Activated effector memory CD4-positive, alpha-beta T cell treated with anti-CD3 and anti-CD28 coated beads, Interleukin-2, amount 50 U/mL, for 16 hours (primary cell): ENCODE data around the gene ANKFY1.
A peak's percentile ranks its signal among the peaks of the same experiment; 100 is the strongest.
"Not testable (repeated sequence)": the region's sequence is repeated elsewhere in the genome, so short reads cannot be mapped to it uniquely, and the experiment has no call there.

Experiments
- DNase-seq: peaks from one replicate; pipeline ENCODE4 v3.0.0-alpha.2; 2020

Gene ANKFY1

GRCh38 chr17:4150096-4150495, 113.7 kb downstream of the ANKFY1 start:
- DNase-seq = no peak

DNA sequence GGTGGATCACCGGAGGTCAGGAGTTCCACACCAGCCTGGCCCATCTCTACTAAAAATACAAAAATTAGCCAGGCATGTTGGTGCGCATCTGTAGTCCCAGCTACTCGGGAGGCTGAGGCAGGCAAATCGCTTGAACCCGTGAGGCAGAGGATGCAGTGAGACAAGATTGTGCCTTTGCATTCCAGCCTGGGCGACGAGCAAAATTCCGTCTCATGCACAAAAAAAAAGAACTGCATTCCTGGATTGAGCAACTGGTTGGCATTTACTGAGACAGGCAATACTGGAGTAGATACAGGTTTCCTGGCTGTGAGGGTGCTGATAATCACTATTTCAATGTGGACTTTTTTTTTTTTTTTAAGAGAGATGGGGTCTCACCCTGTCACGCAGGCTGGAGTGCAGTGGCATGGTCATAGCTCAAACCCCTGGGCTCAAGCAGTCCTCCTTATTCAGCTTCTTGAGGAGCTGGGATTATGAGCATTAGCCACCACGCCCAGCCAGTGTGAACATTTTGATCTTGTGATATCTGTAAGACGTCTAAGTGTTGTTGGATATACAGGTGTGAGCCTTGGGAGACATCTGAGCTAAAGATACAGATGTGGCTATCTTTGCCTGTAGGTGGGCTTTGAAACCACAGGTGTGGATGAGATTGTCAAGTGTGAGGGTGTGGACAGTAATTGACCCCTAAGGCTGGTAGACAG, 115.0 kb downstream of the ANKFY1 start:
- no peak for DNase-seq

DNA sequence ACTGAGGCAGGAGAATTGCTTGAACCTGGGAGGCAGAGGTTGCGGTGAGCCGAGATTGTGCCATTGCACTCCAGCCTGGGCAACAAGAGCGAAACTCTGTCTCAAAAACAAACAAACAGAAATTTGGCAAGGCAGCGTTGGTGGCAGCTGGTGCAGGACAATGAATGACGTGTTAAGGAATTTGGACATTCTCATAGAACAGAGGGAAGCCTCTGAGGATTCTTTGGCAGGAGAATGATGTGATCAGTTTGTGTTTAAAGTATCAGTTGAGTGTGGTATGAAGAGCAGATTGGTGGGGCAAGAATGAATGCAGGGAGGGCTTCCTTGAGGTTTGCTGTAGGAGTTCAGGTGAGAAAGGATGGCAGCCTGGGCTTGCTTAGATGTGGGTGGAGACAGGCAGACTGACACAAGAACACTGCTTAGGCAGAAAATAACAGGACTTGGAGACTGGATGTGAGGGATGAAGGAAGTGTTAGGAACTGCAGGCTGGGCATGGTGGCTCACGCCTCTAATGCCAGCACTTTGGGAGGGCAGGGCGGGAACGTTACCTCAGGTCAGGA, 115.9 kb downstream of the ANKFY1 start:
- no peak for DNase-seq

DNA sequence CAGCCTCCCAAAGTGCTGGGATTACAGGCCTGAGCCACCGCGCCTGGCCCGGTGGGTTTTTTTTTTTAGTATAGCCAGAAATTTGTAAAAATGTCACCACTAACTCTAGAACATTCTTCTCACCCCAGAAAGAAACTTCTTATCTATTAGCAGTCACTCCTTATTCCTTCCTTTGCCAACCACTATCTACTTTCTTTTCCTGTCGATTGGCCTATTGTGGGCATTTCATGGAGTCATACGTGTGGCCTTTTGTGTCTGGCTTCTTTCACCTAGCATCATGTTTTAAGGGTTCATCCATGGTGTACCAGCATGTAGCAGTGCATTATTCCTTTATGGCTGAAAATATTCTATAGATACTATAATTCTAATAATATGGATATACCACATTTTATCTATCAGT, 117.1 kb downstream of the ANKFY1 start:
- no peak for DNase-seq

- DNase-seq = no peak
Observed at GRCh38 chr17:4144422-4144747, 119.4 kb downstream of the ANKFY1 start.

- DNase-seq = peak; percentile 96
Observed at GRCh38 chr17:4143563-4144421, 120.0 kb downstream of the ANKFY1 start.

GRCh38 chr17:4142107-4142900, 121.5 kb downstream of the ANKFY1 start:
- DNase-seq = peak; percentile 80

- no peak for DNase-seq
Observed at GRCh38 chr17:4140125-4140524, 123.7 kb downstream of the ANKFY1 start.

GRCh38 chr17:4138906-4139526, 124.8 kb downstream of the ANKFY1 start:
- DNase-seq = not testable (repeated sequence)

DNA sequence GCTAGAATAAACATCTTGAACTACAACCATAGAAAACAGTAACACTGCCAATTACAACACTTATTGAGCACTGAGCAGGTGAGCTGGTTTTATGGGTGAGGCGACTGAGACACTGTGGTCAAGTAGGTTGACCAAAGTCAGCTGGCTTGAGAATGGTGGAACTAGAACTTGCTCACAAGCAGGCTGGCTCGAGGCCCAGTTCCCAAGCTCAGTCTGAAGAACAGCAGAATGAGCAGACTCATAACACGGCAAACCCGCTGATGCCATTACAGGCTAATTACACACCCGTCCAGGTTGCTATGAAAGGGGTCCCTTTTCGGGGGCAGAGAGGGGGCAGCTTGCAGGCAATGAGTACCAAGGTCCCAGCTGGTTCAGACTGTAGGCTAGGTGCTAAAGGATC, 127.4 kb downstream of the ANKFY1 start:
- no peak for DNase-seq

DNA sequence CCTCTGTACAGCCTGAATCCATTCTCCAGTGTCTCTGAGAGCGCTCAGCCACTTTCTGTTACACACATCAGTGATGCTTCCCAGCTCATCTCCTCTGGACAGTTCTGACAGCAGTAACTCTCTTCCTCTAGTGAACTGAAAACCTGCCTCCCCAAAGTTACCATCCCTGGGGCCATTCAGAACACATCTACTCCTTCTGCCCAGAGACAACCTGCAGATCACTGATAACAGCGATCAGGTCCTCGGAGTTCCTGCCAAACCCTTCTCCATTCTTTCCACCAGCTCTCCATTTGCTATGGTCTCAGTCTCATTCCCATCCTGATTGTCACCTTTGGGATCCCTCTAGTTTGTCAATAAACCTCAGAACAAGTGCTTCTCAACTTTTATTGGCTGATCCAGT, 128.3 kb downstream of the ANKFY1 start:
- no peak for DNase-seq

GRCh38 chr17:4134721-4135120, 129.1 kb downstream of the ANKFY1 start:
- no peak for DNase-seq

DNA sequence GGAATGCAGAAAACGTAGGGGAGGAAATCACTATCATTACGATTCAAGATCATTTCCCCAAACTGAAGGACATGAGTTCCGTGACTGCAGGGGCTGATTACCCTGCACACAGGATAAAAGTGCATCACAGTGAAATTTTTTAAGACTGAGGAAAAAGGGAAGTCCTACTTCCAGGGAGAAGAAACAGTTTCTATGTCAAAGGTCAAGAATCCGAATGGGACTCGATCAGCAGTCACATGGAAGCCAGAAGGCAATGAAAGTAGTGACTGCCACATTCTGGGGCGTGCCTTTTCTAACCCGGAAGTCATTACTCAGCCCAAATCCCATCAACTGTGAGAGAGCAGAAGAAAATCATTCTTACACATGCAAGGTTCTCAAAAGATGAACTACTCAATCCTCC, 133.1 kb downstream of the ANKFY1 start:
- no peak for DNase-seq

DNA sequence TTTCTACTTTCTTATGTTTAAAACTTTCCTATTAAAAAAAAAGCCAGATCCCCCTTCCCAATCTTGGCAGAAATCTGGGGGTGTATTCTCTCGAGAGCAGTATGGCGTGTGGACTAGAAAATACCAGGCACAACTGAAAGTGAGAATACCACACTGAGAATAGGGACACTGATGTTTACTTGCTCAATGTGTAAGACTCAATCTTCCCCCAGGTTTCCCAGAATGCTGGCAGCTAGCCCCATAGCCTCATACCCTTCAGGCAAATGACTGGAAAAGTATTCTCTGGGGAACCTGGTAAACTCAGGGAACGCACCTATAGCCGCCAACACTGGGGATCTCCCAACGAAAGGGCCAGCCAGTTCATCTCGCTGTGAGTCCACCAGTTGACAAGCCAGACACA, 136.2 kb downstream of the ANKFY1 start:
- DNase-seq = no peak

GRCh38 chr17:4125552-4125951, 138.2 kb downstream of the ANKFY1 start:
- DNase-seq = no peak

GRCh38 chr17:4124999-4125398, 138.8 kb downstream of the ANKFY1 start:
- DNase-seq = no peak

- no peak for DNase-seq
Observed at GRCh38 chr17:4120332-4120731, 143.4 kb downstream of the ANKFY1 start.

GRCh38 chr17:4119299-4119698, 144.5 kb downstream of the ANKFY1 start:
- no peak for DNase-seq

DNA sequence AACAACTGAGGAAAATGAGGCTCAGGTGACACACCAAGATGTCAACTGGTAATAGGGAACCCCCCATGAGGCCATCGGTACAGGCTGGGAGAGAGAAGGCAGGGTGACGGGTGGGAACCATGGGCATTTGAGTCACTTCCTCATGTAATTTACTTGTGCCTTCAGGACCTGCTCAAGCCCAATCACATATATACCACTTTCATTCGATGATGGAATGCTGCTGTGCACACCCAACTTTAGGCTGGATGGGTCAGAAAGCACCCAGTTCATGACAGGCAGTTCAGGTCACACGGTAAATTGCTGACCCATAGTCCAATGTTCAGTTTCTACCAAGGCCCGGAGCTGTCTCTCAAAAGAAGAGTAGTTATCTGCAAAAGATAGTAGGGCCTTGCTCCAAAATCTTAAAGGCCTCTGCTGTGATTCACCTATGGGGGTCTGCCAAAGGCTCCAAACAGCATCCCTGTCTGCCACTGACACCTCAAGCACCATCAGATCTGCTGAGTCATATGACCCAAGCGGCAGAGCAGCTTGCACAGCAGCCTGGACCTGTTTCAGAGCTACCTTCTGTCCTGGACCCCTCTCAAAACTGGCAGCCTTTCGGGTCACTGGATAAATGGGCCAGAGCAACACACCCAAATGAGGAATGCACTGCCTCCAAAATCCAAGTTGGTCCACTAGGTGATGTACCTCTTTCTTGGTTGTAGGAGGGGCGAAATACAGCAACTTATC, 145.6 kb downstream of the ANKFY1 start:
- no peak for DNase-seq

DNA sequence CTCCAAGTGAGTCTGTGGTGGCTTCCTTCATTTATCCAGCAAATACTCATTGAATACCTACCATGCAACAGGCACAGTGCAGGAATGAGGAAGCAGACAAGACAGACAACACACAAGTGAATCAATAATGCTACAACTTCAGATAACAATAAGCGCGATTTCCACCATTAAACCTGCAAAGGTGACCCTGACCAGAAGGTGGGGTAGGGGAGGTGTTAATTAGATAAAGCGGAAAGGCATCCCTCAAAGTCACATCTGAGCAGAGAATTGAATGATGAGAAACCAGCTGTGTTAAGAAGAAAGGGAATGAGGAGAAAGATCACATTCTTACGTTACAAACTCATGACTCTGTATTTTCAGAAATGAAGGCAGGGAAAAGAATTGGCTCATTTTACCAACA, 147.3 kb downstream of the ANKFY1 start:
- DNase-seq = no peak
